Suppressor macrophage treated with lipopolysaccharide for 1 hour (primary cell): ENCODE results near the gene NTSR1.

ENCODE experiments used
- DNase-seq, 3 donors: peaks; one replicate each; pipeline ENCODE4 v3.0.0-alpha.2; 2020 to 2022

Gene NTSR1

GRCh38 chr20:62759981-62760431 lies 51.4 kb downstream of the NTSR1 start:
- peak in 1 of 3 donors; percentile 20 for DNase-seq

GRCh38 chr20:62760471-62760855 lies 51.8 kb downstream of the NTSR1 start:
- no peak for DNase-seq

GRCh38 chr20:62760856-62761758 lies 52.5 kb downstream of the NTSR1 start:
- no peak for DNase-seq

GRCh38 chr20:62761759-62762131 lies 53.1 kb downstream of the NTSR1 start:
- DNase-seq: no peak

- no peak for DNase-seq
Observed at GRCh38 chr20:62762376-62762775, 53.7 kb downstream of the NTSR1 start.

- DNase-seq: no peak
Observed at GRCh38 chr20:62762801-62763368, 54.2 kb downstream of the NTSR1 start.

GRCh38 chr20:62763404-62763803 lies 54.8 kb downstream of the NTSR1 start:
- no peak for DNase-seq

GRCh38 chr20:62764156-62764935 lies 55.7 kb downstream of the NTSR1 start:
- no peak for DNase-seq

- DNase-seq: no peak
Observed at GRCh38 chr20:62765021-62765420, 56.4 kb downstream of the NTSR1 start.

GRCh38 chr20:62765432-62766070 lies 56.9 kb downstream of the NTSR1 start:
- DNase-seq: no peak

- DNase-seq: no peak
Observed at GRCh38 chr20:62766071-62766450, 57.4 kb downstream of the NTSR1 start.

GRCh38 chr20:62766716-62767115 lies 58.1 kb downstream of the NTSR1 start:
- DNase-seq: peak in 1 of 3 donors; percentile 15

GRCh38 chr20:62768234-62768546 lies 59.6 kb downstream of the NTSR1 start:
- DNase-seq: no peak

GRCh38 chr20:62768551-62769287 lies 60.1 kb downstream of the NTSR1 start:
- DNase-seq: no peak

GRCh38 chr20:62769346-62770071 lies 60.9 kb downstream of the NTSR1 start:
- no peak for DNase-seq

GRCh38 chr20:62770111-62770910 lies 61.7 kb downstream of the NTSR1 start:
- DNase-seq: no peak

- DNase-seq: no peak
Observed at GRCh38 chr20:62770916-62771315, 62.3 kb downstream of the NTSR1 start.

- DNase-seq: no peak
Observed at GRCh38 chr20:62771396-62772102, 62.9 kb downstream of the NTSR1 start.

GRCh38 chr20:62772103-62772611 lies 63.5 kb downstream of the NTSR1 start:
- DNase-seq: no peak

- DNase-seq: no peak
Observed at GRCh38 chr20:62772619-62772989, 64.0 kb downstream of the NTSR1 start.
